C4-2B (cell line): ENCODE data around the gene PSMD3.

ENCODE experiments used
- CTCF ChIP-seq: fragments of 450-650 bp; conservative IDR thresholded peaks from 2 replicates; pipeline ENCODE4 v1.5.1; 2017; ENCODE audit warnings: mild to moderate bottlenecking
- ZFX ChIP-seq: fragments of 450-650 bp; IDR thresholded peaks from 2 replicates; pipeline ENCODE4 v1.6.1; 2017

GRCh38 chr17:39935909-39936308 is 44.7 kb upstream of the PSMD3 start:
- TF ChIP-seq CTCF (no peak), ZFX (no peak)
